Middle frontal gyrus (tissue), 1 donor: ENCODE data around the gene ST6GALNAC3.

Source experiments
- DNase-seq: peaks from one replicate; pipeline ENCODE4 v3.0.0-alpha.2; 2015; ENCODE audit warnings: low spot score; ENCODE audit errors: extremely low spot score

ST6GALNAC3 gene

DNA sequence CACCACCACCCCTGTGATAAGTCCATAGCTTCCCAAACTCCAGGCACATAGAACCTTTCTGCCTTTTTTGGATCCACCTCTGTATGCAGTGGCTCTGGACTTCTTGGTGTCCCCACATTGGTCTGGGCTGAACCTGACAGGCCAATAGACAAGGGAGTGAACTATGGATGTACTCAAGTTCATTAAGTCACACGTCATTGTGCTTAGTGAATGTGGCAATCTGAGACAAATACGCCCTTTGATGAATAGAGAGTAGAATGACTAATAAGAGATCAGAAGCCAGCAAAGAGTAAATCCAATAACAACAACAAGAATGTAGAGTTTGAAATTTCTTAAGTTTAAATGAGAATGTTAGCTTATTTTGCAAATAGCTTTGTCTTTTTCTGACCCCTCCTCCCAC, 114.8 kb downstream of the ST6GALNAC3 start:
- no peak for DNase-seq

- DNase-seq: no peak
Observed at GRCh38 chr1:76190749-76191424, 116.3 kb downstream of the ST6GALNAC3 start.

- no peak for DNase-seq
Observed at GRCh38 chr1:76191561-76191960, 117.0 kb downstream of the ST6GALNAC3 start.

- DNase-seq: no peak
Observed at GRCh38 chr1:76198452-76198851, 123.9 kb downstream of the ST6GALNAC3 start.

GRCh38 chr1:76202670-76203069, 128.1 kb downstream of the ST6GALNAC3 start:
- DNase-seq: no peak

DNA sequence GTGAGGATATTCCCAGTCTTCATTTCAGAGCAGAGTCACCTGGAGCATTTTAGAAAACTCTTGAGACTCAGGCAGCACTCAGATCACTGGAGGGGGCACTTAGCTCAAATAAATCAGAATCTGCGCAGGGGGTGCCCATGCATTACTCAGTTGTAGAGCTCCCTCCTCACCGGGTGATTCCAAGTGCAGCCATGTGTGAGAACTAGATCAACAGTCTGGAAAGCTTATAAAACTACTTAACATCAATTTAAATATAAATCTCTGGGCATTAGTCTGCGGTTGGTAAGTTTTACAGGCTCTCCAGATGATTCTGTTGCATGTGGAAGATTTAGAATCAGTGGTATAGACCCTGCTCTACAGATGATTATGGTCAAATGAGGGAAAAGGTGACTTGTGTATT, 128.6 kb downstream of the ST6GALNAC3 start:
- no peak for DNase-seq

- no peak for DNase-seq
Observed at GRCh38 chr1:76209238-76209637, 134.7 kb downstream of the ST6GALNAC3 start.

GRCh38 chr1:76209648-76210047, 135.1 kb downstream of the ST6GALNAC3 start:
- no peak for DNase-seq

GRCh38 chr1:76210160-76210559, 135.6 kb downstream of the ST6GALNAC3 start:
- no peak for DNase-seq

DNA sequence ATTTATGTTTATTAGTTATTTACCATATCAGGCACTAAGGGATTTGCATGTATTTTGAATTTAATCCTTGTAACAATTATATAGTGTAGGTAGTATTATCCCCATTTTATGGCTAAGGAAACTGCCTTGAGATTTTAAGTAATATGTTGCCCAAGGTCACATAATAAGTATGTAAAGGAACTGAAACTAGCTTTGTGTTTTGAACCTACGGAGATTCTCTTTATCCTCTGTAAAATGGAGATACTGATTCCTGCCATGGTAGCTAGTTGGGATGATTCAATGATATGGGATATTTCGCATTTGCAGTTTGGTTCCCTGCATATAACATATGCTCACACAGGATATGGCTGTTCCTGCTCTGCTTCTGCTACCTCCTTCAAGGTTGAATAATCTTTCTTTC, 144.3 kb downstream of the ST6GALNAC3 start:
- DNase-seq: no peak

- DNase-seq: no peak
Observed at GRCh38 chr1:76219366-76219818, 144.8 kb downstream of the ST6GALNAC3 start.

DNA sequence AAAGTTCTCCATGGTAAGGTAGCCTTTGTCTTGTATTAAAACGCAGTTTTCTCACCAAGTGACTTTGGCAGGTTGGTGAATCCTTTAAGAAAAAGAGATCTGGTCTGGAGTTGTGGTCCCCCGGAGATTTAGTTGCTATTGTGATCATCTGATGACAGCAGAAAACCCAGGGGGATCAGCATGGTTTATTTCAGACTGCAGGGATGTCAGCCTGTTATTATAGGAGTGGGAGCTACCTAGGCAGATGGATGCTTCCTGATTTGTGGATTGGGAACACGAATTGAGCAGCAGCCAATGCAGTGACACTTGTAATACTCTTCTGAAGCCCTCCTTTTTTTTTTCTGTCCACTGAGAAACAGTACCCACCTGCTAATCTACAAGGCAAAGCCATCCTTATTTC, 150.2 kb downstream of the ST6GALNAC3 start:
- DNase-seq: no peak

DNA sequence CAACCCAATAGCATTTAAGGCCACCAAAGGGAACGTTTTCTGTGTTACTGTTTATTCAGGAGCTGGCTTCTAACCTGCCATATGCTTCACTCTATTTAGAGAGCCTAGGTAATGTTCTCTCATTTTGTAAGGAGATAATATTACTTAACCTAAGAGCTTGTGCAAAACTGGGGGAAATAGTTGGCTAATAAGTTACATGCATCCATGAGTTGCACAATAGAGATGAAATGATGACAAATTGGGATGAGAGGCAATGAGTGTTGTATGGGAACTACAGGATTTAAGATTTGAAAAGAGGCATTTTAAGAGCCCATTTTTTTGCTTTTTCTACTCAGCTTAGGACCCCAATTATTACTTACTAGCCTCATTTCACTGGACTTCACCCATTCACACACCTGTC, 151.0 kb downstream of the ST6GALNAC3 start:
- no peak for DNase-seq

DNA sequence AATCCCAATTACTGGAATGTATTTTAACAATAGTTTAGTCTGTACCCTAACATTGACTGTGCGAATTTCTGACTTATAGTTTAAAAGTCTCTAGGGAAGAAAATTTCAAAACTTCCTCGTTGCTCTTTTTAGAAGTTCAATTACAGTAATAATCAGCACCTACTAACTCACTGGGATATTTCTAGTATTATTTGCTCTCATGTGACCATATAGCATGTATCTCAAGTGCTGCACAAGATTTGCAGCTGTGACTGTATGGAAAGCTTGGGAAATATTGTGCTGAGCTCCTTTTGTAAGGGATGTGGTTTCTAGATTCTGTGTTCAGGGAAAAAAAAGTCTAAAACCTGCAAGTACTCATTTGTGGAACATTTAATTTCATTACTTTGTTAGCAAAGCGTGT, 153.1 kb downstream of the ST6GALNAC3 start:
- no peak for DNase-seq

GRCh38 chr1:76229279-76230005, 154.9 kb downstream of the ST6GALNAC3 start:
- no peak for DNase-seq

- DNase-seq: no peak
Observed at GRCh38 chr1:76230842-76231281, 156.3 kb downstream of the ST6GALNAC3 start.

DNA sequence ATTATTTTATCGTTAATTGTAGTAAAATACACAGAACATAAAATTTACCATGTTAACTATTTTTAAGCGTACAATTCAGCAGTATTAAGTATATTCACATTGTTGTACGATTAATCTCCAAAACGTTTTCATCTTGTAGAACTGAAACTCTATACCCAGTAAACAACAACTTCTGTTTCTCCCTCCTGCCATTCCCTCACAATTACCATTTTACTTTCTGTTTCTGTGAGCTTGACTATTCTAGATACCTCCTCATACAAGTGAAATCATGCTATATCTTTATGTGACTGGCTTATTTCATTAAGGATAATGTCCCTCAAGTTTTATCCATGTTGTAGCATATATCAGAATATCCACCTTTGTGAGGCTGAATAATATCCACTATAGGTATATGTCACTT, 156.8 kb downstream of the ST6GALNAC3 start:
- DNase-seq: no peak

GRCh38 chr1:76232666-76233065, 158.1 kb downstream of the ST6GALNAC3 start:
- no peak for DNase-seq

DNA sequence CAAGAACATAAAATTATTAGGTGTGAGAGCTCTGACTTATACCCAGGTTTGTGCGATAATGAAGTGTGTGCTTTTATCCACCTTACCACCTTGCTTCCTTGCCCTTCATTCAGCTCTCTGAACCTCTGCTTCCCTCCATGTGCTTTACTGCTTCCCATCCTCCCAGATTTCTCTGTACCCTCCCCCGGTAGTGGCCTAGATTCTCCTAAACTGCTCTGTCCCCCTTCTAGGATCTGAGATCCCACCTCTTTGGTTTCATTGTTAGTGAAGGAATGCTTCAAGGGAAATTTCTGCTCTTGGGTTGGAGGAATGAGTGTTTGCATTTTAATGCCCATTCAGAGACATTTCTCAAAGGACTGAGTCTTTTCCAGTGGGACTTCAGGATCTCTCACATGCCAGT, 159.5 kb downstream of the ST6GALNAC3 start:
- no peak for DNase-seq

DNA sequence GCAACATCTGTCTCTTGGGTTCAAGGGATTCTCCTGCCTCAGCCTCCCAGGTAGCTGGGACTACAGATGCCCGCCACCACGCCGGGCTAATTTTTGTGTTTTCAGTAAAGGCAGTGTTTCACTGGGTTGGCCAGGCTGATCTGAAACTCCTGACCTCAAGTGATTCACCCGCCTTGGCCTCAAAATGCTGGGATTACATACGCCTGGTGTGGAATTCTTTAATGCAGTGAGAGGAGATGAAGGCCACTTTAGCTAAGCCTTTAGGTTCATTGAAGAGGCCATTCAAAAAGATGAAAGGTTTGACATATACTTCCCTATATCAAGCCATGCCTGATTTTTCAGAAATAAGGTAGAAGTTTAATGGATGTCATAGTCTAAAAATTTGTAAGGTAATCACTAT, 162.7 kb downstream of the ST6GALNAC3 start:
- no peak for DNase-seq

DNA sequence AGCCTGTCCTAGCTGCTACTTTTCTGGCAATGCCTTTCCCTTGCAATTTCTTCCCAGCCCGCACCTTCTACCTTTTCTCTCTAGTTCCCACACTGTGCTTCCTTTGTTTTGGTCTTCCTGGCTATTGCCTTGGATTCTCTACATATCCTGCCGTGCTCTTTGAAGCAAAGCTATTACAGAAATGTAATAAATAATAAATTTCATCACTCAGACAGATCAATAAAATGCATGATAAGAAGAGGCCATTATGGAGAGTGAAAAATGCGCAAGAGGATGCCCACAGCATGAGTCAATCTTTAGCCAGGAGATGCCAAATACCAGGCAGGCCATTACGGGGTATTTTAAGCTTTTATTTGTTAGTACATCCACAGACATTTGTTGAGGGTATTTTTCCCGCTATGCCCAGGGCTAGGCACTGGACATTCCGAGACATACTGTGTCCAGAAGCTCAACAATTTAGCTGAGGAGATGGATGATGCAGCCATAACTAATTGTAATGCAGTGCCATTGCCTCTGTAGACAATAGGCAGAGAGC, 163.6 kb downstream of the ST6GALNAC3 start:
- DNase-seq: no peak

- DNase-seq: no peak
Observed at GRCh38 chr1:76239470-76239918, 164.9 kb downstream of the ST6GALNAC3 start.

DNA sequence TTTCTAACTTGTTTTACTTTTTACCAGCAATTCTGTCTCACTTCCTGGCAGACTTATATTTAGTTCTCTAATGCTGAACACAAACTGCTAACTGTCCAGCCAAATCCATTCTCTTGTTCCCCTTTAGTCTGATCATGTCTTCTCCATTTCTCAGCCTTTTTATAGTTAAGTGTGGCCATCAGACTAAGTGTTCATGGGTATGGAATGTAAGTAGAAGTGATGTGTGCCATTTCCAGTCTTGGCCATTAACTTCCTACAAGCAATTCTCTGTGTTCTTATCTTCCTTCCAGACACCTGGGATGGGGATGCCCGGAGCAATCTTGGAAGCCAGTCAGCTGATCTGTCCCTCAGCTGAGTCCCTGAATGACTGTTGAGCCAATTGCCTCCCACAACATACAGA, 165.8 kb downstream of the ST6GALNAC3 start:
- no peak for DNase-seq
